GM15510 (cell line): ENCODE data around the gene SLC25A47.

Experiments
- POLR2A ChIP-seq: IDR thresholded peaks from 3 replicates; pipeline ENCODE4 v1.6.1; 2011; ENCODE audit warnings: borderline replicate concordance; ENCODE audit not compliant: insufficient read length; ENCODE audit errors: extremely low read depth

SLC25A47 gene

GRCh38 chr14:100296106-100296651, 27.0 kb upstream of the SLC25A47 start:
- no peak for TF ChIP-seq POLR2A

GRCh38 chr14:100297320-100298300, 25.5 kb upstream of the SLC25A47 start:
- no peak for TF ChIP-seq POLR2A

DNA sequence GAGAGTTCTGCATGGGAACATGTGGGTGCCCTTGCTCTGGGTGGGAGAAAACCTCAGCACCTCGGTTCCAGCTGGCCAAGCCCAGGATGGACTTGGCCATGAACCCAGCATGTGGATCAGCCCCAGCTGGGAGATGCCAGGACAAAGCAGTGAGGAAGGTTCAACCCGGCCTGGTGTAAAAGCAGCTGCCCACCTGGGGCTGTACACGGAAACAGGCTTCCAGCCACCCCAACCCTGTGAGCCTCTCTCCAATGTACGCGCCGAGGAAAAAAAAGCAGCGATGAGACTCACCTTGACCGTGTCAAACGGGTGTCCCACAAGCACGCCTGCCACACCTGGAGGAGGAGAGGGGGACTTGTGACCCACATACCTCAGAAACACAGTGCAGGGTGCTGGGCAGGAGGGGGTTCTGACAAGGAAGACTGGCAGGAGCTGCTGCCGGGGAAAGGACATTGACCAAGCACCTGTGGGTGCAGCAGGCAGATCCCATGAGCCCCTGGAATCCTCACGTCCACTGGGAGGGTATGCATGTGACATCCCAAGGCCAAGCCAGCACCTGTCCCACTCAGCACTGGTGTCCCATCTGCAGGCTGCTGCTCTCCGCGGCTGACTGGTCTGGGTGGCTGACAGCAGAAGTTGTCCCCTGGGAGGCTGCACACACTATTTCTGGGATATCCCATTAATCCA, 24.4 kb upstream of the SLC25A47 start:
- no peak for TF ChIP-seq POLR2A

DNA sequence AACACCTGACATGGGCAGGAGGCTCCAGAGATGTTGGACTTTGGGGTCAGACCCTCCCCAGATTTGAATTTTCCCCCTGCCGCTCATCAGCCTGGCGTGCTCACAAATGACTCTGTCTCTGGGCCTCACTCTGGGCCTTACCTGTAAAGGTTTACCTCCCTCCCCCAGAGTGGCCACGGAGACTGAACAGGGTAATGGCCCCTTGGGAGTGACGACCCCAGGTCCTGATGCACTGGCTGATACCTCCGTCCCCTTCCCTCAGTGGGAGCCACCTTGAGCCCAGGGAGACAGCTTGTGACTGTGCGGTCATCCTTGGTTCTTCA, 23.9 kb upstream of the SLC25A47 start:
- TF ChIP-seq POLR2A, result no peak

- no peak for TF ChIP-seq POLR2A
Measured at GRCh38 chr14:100302616-100303015, 20.5 kb upstream of the SLC25A47 start.

- TF ChIP-seq POLR2A, result no peak
Measured at GRCh38 chr14:100303179-100303578, 20.0 kb upstream of the SLC25A47 start.

DNA sequence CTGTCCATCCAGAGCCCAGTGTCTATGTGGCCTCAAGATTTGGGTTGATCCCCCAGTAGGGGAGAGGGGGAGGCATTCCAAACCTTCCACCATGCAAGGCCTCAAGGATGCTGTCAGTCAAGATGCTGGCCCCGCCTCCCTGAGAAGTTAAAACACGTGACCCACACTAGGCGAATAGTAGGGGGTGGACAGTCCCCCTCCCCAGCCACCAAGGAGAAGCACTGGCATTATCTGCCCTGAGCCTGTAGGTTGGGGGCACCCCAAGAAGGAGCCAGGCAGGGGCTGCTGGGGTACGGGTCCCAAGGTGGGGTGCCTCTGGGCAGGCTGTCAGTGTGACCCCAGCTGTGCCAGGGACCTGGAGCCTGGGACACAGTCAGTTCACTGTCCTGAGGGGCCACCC, 19.2 kb upstream of the SLC25A47 start:
- no peak for TF ChIP-seq POLR2A

- TF ChIP-seq POLR2A, result no peak
Measured at GRCh38 chr14:100304825-100305323, 18.3 kb upstream of the SLC25A47 start.

DNA sequence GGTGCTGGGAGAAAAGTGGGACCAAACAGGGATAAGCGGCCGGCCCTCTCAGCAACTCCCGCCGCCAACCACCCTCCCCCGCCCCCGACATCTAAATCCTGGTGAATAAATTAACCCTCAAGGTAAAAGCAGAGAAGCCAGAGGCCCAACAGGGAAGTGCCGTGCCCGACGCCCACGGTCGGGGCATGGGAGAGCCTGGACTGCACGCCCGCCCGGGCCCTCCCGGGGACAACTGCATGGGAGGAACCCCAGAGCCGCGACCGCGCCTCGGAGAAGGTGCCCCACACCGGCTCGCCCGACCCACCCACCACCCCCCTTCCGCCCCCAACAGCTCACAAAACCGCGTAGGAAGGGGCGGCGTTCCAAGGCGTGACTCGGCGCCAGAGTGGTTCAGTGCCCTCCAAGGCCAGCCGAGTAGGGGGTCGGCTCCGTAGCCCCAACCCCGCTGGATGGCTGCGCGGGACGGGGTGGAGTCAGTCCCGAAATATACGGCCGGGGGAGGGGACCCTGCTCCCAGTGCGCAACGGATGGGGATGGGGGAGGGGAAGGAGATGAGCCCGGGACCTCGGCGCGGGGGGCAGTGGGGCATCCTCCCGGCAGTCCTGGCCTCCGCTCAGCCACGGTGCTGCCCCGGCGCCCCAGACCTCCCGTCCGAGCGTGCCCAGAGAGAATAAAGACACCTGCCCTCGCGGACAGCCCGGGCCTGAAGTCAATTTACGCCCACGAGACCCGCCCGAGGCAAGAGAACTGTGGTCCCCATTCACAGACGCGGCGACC, 17.6 kb upstream of the SLC25A47 start:
- TF ChIP-seq POLR2A, result no peak

GRCh38 chr14:100306101-100306997, 16.8 kb upstream of the SLC25A47 start, which contains the start of gene SLC25A29:
Gene SLC25A29 (minus strand): TSS chr14:100306444. CDS start chr14:100306232, 212 bp downstream.
- TF ChIP-seq POLR2A, result peak; percentile 42

GRCh38 chr14:100306998-100307765, 16.0 kb upstream of the SLC25A47 start:
- no peak for TF ChIP-seq POLR2A

GRCh38 chr14:100307766-100308426, 15.2 kb upstream of the SLC25A47 start:
- TF ChIP-seq POLR2A, result no peak
